Stimulated activated CD8-positive, alpha-beta memory T cell treated with anti-CD3 and anti-CD28 coated beads, Interleukin-12 subunit alpha, Interleukin-12 subunit beta, amount 100 ng/mL, for 24 hours (primary cell): ENCODE results near the gene MICAL3.

Experiments used
- DNase-seq: peaks from one replicate; pipeline ENCODE4 v3.0.0-alpha.2; 2020; ENCODE audit errors: extremely low read depth

MICAL3 gene

DNA sequence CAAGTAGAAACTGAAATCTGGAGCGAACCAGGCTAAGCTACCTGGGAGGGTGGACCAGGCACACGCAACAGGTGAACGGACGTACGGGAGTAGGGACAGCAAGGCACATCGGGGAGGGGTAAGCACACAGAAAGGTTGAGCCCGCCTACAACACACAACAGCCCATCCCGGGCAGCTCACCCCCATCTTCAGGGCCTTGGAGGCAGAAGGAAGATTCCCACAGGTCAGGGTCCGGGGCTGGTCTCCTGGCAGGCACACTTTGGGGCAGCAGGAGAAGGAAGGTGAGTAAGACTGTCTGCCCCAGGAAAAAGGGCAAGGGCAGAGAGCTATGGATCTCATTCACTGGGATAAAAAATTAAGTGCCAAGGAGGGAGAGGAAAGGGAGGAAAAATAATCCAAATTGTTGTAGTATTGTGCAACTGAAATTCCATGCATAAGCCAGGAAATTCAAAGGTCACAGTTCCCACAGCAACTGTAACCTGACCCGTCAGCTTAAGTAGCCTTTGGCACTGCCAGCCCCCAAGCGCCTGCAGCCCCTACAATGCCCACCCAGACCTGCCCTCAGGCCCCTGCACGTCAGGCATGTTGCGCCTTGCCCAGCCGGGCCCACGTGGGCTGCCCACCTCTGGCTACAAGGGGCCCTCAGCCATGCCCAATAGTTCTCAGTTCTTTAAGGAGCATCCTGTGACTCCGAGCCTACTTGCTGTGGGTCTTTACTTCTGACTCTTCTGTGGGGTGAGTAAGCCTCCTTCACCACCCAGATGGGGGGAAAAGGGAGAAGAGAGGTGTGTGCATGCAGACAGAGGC, 51.8 kb downstream of the MICAL3 start:
- DNase-seq: no peak

DNA sequence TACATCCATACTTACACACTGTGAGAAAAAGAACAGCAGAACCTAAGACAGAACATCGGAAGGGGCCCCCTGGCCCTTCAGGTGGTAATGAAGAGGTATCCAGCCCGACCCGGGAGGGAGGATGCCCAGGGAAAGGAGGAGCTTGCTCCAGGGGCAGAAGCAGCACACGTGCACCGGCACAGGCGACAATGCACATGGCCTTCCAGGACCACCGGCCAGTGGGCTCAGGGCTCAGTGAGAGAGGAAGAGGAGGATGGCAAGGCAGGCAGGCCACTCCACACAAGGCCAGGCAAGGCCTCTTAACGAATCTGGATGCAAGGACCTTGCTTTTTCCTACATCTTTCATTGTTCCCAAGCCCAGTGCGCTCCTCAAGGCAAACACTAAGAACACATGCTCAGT, 52.6 kb downstream of the MICAL3 start:
- no peak for DNase-seq

DNA sequence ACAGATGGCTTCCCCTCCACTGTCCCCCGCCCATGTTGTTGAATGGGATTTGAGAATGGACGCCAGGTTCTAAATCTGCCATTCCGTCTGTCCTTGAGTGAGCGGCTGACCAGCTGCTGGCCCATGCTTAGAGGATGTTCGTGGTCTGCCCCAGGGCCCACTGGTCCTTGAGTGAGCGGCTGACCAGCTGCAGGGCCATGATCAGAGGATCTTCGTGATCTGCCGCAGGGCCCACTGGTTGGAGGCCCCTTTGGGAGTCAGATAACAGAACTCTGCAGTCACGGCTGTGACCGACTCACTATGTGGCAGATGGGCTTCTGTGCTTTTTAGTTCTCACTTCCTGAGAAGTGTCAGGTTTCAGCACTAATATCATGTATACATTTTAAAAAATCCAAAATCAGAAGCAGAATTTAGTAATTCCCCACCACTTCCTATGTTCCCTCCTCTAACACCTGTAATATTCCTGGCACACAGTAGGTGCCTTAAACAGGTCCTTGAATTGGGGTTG, 54.1 kb downstream of the MICAL3 start:
- DNase-seq: no peak

DNA sequence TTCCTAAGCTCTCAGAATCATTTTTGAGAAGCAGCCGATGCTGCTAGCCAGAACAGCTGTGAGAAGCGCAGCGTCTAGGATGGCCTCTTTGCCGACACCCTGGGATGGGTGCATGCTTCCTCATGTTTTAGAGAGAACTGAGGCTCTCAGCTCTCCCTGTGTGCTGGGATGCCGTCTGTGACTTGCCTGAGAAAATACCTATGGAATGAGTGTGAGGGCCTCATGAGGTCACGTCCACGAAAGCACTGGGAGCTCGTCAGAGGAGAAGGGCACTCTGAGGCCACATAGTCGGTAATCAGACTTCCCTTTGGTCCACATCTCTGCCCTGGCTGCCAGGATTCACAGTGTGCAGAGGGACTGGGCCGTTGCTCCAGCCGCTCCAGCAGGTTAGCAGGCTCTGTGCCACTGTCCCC, 54.7 kb downstream of the MICAL3 start:
- DNase-seq: no peak

DNA sequence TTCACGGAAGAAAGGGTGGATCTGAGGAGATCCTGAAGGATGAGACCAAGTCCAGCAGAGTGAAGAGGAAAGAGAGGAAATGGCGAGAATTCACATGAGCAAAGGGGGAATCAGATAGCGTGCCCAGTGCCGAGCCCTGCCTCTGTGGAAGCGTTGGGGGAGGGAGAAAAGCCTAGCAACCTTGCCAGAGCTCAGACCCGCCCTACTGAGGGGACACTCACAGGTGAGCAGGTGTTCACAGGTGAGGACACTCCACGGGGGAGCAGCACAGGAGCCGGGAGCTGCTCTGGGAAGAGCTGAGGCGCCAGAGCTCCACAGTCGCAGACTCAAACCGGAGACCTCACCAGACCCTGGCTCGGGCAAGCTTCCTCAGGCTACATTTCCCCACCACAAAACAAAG, 56.2 kb downstream of the MICAL3 start:
- DNase-seq: no peak

DNA sequence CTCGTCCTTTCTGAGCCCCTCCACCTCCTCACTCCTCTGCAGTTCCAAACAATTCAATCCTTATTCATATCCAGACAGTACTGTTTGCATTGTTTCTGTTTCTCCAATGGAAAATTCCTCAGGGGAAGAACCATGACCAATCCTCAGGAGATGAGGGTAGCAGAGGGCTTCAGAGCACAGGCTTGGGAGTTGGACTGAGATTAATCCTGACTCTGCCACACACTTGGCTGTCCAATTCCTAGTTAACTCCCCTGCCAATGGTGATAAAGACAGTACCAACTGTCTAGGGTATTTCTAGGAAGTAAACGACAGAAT, 58.0 kb downstream of the MICAL3 start:
- DNase-seq: no peak

DNA sequence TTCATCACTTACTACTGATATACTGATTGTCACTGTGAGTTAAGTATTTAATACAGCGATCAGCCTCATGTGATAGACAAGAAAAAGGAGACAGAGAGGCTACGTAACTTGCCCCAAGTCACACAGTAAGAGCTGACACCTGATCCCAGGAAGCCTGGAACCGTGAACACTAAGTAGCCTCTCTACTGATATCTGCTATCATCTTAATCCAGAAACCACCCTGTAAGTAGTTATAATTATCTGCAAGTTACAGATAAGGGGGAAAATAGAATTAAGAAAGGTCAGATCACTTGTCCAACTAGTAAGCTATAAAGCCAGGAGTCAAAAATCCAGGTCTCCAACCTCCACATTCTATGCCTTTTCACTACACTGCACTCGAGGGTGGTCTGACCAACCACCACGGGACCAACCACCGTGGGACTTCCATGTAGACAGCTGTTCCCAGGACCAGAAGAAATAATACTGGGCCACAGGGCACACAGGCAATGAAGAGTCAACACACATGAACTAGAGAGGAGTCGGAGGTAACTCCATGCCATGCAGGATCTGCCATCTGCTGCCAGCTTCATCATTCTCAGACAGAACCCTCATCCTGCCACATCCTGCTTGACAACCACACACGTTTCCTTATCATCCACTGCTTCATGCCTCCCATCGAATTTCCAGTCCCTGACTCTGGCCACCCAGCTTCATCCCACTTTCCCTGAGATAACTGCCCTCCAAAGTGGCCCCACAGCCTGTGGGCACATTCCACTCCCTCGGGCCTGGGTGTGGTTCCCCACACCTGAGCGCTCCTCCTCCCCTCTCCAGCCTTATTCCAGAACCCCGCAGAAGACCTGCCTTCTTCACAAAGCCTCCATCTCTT, 58.6 kb downstream of the MICAL3 start:
- no peak for DNase-seq

DNA sequence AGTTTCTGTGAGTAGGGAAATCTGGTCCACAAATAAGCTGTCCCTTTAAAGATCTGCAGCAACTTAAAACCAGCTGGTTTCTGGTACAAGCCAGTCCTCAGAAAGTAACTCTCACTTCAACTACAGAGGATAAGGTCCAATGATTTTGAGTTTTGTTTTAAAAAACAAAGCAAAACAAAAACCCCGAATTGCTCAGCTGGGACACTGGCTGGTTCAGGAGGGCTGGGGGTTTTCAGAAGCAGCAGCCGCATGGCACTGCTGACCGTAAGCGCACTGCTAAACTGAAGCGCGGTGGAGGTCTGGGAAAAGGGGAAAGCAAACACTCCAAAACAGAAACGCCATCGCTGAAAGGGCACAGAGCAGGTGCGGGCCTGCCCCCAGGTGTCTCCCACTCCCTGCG, 59.7 kb downstream of the MICAL3 start:
- no peak for DNase-seq

DNA sequence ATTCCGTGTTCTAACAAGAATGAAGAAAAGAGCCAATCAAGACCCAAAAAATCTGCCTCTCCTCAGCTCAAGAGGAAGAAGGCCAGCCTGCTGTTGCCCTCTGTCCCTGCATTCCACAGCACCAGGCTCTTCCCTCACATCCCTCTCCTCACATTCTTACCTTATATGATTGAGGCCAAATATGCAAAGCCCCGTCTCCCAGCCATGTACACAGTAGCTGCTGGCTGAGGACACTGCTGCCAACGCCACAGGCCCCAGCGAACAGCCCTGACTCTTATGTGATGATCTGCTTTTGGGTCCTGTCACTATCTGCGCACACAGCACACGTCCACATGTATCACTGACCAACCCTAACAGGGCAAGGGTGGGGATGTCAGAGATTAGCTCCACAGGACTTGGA, 60.2 kb downstream of the MICAL3 start:
- DNase-seq: no peak

DNA sequence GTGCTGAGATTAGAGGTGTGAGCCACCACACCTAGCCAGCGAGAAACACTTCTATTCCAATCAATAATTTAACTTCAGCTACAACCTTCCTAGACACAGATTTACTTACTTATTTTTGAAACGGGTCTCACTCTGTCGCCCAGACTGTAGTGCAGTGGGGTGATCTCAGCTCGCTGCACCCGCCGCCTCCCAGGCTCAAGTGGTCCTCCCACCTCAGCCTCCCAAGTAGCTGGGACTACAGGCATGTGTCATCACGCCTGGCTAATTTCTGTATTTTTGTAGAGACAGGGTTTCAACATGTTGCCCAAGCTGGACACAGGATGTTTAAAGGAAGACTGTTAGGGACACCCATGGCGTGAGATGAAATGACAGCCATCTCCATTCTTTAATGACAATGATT, 61.3 kb downstream of the MICAL3 start:
- no peak for DNase-seq

DNA sequence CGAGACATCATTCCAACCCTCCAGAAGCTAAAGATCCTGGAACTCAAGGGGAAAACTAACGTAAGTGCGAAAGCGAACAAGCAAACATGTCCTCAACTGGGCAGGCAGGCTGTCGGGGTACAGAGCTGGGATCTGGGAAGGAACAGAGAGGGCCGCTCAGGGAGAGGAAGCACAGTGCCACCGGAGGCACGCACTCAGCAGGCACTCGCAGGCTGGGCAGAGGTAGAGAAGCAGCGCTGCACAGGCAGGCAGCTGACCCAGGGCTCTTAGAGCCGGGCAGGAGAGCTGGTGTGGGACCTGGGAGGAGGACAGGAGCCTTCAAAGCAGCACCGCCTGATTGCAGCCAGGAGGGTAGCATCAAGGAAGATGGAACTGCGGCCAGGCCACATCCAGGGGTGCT, 62.2 kb downstream of the MICAL3 start:
- DNase-seq: no peak

DNA sequence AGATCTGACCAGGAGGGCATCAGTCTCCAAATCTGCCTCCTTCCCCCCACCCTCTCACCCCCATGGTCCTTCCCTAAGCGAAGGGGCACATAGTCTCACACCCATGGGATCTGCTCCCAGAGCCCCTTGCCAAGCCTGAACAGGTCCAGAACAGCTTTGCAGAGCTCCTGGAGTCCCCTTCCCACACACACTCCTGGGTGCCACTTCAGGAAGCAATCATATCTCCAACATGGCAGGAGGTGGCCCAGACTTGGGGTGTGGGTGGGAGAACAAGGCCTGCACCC, 63.0 kb downstream of the MICAL3 start:
- DNase-seq: no peak

DNA sequence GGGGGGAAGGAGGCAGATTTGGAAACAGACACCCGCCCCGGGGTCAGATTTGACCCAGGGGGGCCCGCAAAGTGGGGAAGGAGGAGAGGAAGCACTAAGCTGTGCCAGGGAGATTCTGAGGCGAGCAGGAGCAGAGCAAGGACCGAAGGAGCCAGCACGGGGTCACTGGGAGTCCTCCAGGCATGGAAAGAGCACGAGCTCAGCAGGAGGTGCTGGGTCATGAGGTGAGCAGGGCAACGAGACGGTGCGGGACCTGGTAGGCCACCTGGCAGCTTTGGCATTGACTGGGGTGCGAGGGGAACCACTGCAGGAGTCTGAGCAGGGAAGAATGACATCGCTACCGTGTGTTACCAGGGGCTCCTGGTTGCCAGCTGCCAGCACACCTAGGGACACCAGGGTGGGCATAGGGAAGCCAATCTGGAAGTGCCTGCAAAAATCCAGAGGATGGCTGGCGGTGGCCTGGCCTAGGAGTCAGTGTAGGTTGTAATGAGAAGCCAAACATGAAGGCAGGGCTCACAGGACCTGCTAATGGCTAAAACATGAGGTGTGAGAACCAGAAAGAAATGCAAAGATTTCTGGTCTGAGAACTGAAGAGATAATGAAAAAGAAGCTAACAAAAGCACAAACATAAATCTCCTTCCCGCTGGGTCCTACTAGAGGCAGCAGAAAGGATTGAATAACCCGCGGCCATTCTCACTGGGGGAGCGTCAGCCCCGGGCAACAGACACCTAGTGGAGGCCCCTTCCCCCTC, 63.5 kb downstream of the MICAL3 start:
- DNase-seq: no peak

DNA sequence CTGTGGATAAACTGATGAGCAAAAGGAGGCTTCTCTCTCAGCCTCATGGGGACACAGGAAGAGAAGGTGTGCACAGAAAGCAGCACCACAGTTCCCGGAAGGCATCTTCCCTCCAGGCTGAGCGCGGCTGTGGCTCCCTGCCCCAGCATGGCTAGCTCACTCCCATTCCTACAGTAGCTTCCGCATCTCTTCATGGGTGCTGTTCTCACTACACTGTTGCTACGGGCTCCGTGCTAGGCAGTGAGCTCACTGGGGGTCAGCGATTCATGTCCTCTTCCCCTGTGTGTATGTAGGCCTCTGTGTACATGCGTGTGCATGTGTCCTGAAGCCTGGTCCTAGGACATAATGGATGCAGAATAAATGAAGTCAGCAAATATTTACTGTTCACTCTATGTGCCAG, 64.3 kb downstream of the MICAL3 start:
- no peak for DNase-seq

DNA sequence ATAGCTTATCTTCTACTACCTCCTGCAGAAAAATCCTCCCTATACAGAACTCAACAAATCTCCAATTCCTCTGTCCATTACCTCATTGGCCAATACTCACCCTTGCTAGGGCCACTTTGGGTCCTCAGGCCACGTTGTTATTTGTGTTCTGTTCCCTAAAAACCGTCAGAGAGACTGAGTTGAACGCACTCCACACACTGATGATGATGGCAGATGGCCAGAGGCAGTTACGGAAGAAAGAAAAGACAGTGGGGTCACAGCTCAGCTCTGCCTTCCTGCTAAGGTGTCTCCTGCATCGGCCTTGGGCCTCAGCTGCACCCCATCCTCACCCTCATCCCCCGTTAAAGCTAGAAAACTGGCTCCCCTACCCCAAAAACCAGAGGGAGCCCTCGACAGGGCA, 66.2 kb downstream of the MICAL3 start:
- DNase-seq: no peak

DNA sequence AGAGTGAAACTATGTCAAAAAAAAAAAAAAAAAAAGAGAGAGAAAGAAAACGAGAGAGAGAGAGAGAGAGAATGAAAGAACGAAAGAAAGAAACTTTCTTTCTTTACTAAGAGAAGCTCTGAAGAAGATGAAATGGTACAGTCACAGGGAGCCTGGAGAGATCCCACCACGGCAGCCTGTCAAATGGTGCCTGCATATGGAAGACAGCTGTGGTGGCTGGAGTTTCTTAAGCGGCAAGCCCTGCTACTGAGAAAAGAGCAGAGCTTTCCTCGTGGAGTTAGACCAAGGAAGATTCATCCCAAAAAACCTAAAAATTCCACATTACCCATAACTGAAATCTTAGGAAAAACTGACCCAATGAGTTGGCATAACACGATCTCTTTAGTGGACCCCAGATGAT, 66.7 kb downstream of the MICAL3 start:
- DNase-seq: no peak

DNA sequence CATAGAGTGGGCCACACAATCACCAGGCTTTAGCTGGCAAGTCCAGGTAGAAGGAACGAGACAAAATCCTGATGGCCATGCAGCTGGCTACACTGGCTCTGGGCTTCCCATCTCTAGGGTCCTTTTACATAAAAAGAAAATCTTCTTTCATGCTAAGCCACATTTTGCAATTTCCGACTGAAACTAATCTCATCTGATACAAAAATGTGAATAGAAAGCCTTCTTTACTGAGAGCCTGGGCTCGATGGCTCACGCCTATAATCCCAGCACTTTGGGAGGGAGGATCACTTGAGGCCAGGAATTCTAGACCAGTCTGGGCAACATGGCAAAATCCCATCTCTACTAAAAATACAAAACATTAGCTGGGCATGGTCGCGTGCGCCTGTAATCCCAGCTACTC, 67.2 kb downstream of the MICAL3 start:
- no peak for DNase-seq

DNA sequence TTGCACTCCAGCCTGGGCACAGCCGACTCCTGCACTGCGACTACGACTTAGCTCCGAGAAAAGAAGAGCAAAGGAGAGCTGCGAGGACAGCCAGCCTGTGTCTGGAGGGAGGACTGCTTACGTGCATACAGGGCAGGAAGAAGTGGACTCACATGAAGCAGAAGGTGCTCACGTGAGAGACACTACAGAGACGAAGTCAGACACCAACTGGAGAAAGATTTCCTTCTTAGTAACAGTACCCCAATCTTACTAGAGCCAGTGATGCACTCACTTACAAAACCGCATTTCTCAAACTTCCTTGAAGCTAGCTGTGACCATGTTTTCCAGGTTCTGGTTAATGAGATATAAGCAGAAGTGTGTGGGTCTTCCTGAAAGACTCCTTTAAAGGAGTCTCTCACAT, 67.7 kb downstream of the MICAL3 start:
- no peak for DNase-seq

DNA sequence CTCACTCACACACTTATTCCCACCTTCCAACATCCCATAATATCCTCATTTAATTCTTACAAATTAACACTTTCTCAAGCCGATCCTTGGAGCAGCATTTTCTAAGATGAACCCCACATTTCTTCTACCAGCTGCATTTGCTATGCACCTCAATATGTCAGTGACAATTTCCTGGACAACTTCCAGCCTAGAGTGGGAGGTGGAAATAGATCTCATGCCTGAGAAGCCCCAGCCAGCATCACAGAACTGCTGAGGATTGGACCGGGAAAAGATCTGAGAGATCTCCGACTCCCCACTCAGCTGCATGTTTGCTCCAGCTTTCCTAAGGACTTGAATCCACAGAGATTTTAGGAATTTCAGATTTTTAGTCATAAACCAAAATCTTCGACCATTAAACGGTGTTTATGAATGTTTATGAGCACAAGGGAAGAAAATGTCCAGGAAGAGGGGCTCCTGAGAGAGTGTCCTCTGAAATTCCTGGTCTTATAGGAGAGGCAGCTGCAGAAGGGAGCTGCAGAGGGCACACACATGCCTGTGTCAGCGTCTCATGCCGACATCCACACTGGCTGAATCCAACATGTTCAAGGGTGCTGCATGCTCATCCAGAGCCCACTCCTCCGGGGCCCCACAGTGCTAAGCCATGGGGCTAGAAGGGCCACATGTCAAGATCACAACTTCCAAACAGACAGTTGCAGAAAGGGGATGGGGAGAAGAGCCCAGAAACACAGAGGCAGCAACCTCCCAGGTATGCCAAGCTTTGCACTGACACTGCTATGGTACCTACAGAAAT, 68.6 kb downstream of the MICAL3 start:
- no peak for DNase-seq

DNA sequence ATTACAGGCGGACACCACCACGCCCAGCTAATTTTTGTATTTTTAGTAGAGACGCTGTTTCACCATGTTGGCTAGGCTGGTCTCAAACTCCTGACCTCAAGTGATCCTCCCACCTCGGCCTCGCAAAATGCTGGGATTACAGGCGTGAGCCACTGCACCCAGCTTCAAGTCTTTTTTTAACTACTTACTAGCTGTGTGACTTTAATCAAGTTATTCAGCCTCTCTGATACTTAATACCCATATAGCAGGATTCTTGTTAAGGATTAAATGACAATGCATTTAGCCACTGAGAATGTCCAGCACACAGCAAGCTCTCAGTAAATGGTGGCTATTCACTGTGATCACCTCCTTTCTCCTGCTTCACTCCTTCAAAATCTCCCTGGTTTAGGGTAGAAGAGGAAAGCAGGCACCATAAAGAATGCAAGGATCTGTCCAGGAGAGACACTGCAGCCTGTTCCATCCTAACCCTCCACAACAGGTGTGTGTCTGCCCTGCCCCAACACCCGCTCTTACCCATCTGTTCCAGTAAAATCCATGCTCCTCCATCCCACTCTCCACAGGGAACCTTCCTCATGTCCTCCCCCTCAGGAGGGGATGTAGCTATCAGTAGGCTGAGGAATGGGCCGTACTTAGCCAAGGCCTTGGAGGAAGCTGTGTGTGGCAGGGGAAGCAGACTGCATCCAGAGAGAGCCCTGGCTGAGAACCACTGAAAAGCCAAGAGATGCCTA, 69.3 kb downstream of the MICAL3 start:
- DNase-seq: no peak

DNA sequence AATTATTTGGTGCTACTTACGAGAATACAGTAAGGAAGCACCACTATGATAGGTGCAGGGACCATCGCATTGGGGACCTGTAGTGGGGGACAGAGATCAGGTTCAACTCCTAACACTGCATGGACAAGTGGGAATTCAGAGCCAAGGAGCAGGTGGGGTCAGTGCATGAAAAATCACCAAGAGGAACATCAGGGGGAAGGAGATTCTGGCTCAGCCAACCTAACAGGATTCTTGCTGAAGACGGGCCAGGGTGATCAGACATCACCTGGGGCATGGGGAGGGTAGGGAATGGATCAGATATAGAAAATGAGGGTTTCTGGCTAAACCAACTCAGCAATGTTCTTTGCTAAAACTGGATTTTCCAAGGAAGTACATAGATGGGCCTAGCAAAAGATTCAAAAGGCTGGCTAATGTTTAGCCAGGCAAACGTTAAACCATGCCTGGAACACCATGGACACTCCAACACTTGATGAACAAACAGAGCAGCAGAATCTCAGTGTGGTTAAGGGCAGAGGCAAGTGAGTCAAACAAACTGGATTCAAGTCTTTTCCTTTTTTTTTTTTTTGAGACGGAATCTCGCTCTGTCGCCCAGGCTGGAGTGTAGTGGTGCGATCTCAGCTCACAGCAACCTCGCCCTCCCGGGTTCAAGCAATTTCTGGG, 70.0 kb downstream of the MICAL3 start:
- DNase-seq: no peak
